ENCODE measurements around the gene ITM2B. TPM values are rescaled to one million over a fixed set of nuclear protein-coding genes. Genes with fewer than 3 reads are reported as not detected.

ITM2B gene
- total RNA-seq, 1 experiment from 2014 or later: 105 TPM

GRCh38 chr13:48230541-48230940 is 2.5 kb upstream of the ITM2B start:
- H2AFZ ChIP-seq (ENCODE audit: low read length): no peak overlapping the region
- DNase-seq (no peak), ATAC-seq (no peak)
- H3K79me2 ChIP-seq (ENCODE audit: low read length): peaks cover 22% of the 10 kb centered on the region
- no peaks in the 10 kb centered on the region for H3K9me2 ChIP-seq (replicated peaks; ENCODE audit: low read length)
- no peak overlapping the region for H3K4me3 ChIP-seq (ENCODE audit: low read length)
- peaks cover 14% of the 10 kb centered on the region for H3K4me1 ChIP-seq (ENCODE audit: insufficient read depth, low read length)
- no peak overlapping the region for H3K4me2 ChIP-seq (ENCODE audit: low read length)
- no peak for TF ChIP-seq CTCF (conservative IDR thresholded peaks at IDR 0.05; ENCODE audit: low read depth, low read length)
- TF ChIP-seq EZH2phosphoT487 (IDR thresholded peaks at IDR 0.05; ENCODE audit: borderline replicate concordance, low read length): no peak
- TF ChIP-seq EZH2 (IDR thresholded peaks at IDR 0.05; ENCODE audit: low read length, unreplicated experiment): no peak
- H3K27me3 ChIP-seq (ENCODE audit: low read length): no peaks in the 10 kb centered on the region
- BruUV-seq (replicated peaks): no TSS peak
- no peaks in the 10 kb centered on the region for H3K9me3 ChIP-seq (ENCODE audit: low read length)
- no peaks in the 10 kb centered on the region for H4K20me1 ChIP-seq (ENCODE audit: low read length)
- CTCF ChIA-PET: no interaction called here
- intact Hi-C loops (cut with micrococcal nuclease): loop anchor here (5.0 to 10.0 kb wide), 3 partner anchors 72 to 354 kb away; partner anchors contain the start of gene RB1
- POLR2A ChIA-PET (ENCODE audit: unreplicated experiment): no interaction called here
- H3K36me3 ChIP-seq (ENCODE audit: low read depth, low read length): no peaks in the 10 kb centered on the region
- no peak overlapping the region for H3K9ac ChIP-seq (ENCODE audit: low read length)
- no peak overlapping the region for H3K27ac ChIP-seq (ENCODE audit: low read length)
- no peaks in the 10 kb centered on the region for H3F3A ChIP-seq (ENCODE audit: low read length, unreplicated experiment)

- Histone ChIP-seq H3K4me3 (ENCODE audit: low read length) (no peak overlapping the region), H3K9me3 (ENCODE audit: low read length) (no peaks in the 10 kb centered on the region), H3K9me2 (replicated peaks; ENCODE audit: low read length) (no peaks in the 10 kb centered on the region), H3K36me3 (ENCODE audit: low read depth, low read length) (no peaks in the 10 kb centered on the region), H2AFZ (ENCODE audit: low read length) (no peak overlapping the region), H3K27me3 (ENCODE audit: low read length) (no peaks in the 10 kb centered on the region), H3K4me2 (ENCODE audit: low read length) (no peak overlapping the region), H3F3A (ENCODE audit: low read length, unreplicated experiment) (no peaks in the 10 kb centered on the region), H3K9ac (ENCODE audit: low read length) (no peak overlapping the region), H4K20me1 (ENCODE audit: low read length) (no peaks in the 10 kb centered on the region), H3K27ac (ENCODE audit: low read length) (no peak overlapping the region), H3K4me1 (ENCODE audit: insufficient read depth, low read length) (peaks cover 19% of the 10 kb centered on the region), H3K79me2 (ENCODE audit: low read length) (peaks cover 27% of the 10 kb centered on the region)
- no peak for DNase-seq
- BruUV-seq (replicated peaks): no TSS peak
- no peak for ATAC-seq
- intact Hi-C loops (cut with micrococcal nuclease): loop anchor here (5.0 to 10.0 kb wide), 3 partner anchors 71 to 354 kb away; partner anchors contain the start of gene RB1
- CTCF ChIA-PET: no interaction called here
- POLR2A ChIA-PET (ENCODE audit: unreplicated experiment): no interaction called here
- TF ChIP-seq EZH2 (IDR thresholded peaks at IDR 0.05; ENCODE audit: low read length, unreplicated experiment): no peak
- TF ChIP-seq EZH2phosphoT487 (IDR thresholded peaks at IDR 0.05; ENCODE audit: borderline replicate concordance, low read length): no peak
- TF ChIP-seq CTCF (conservative IDR thresholded peaks at IDR 0.05; ENCODE audit: low read depth, low read length): no peak
Measured at GRCh38 chr13:48231080-48231479, 1.9 kb upstream of the ITM2B start.

- H3K9me2 ChIP-seq (replicated peaks; ENCODE audit: low read length): no peaks in the 10 kb centered on the region
- TF ChIP-seq CTCF (conservative IDR thresholded peaks at IDR 0.05; ENCODE audit: low read depth, low read length) (no peak), EZH2 (IDR thresholded peaks at IDR 0.05; ENCODE audit: low read length, unreplicated experiment) (no peak), EZH2phosphoT487 (IDR thresholded peaks at IDR 0.05; ENCODE audit: borderline replicate concordance, low read length) (no peak)
- no peaks in the 10 kb centered on the region for H3K27me3 ChIP-seq (ENCODE audit: low read length)
- no peaks in the 10 kb centered on the region for H3K36me3 ChIP-seq (ENCODE audit: low read depth, low read length)
- CTCF ChIA-PET: no interaction called here
- no TSS peak for BruUV-seq (replicated peaks)
- POLR2A ChIA-PET (ENCODE audit: unreplicated experiment): no interaction called here
- no peak for DNase-seq
- H3K9ac ChIP-seq (ENCODE audit: low read length): no peak overlapping the region
- H2AFZ ChIP-seq (ENCODE audit: low read length): no peak overlapping the region
- no peaks in the 10 kb centered on the region for H4K20me1 ChIP-seq (ENCODE audit: low read length)
- no peak overlapping the region for H3K27ac ChIP-seq (ENCODE audit: low read length)
- ATAC-seq: no peak
- H3K9me3 ChIP-seq (ENCODE audit: low read length): no peaks in the 10 kb centered on the region
- peak overlapping the region; percentile 91; the same call in 1 of the 2 replicates for H3K4me2 ChIP-seq (ENCODE audit: low read length)
- peaks cover 24% of the 10 kb centered on the region for H3K4me1 ChIP-seq (ENCODE audit: insufficient read depth, low read length)
- no peaks in the 10 kb centered on the region for H3F3A ChIP-seq (ENCODE audit: low read length, unreplicated experiment)
- H3K4me3 ChIP-seq (ENCODE audit: low read length): no peak overlapping the region
- intact Hi-C loops (cut with micrococcal nuclease): loop anchor here (2.0 to 10.0 kb wide), 4 partner anchors 70 to 353 kb away; partner anchors contain the start of gene RB1
- H3K79me2 ChIP-seq (ENCODE audit: low read length): peaks cover 36% of the 10 kb centered on the region
Measured at GRCh38 chr13:48231933-48232332, 1.1 kb upstream of the ITM2B start.
